K562 (cell line): ENCODE measurements around the gene OR4D9. TPM values are rescaled to one million over a fixed set of nuclear protein-coding genes. Genes with fewer than 3 reads are reported as not detected.

ENCODE experiments used
- BHLHE40 ChIP-seq: IDR thresholded peaks from 2 replicates; pipeline ENCODE4 v1.6.1; 2011; ENCODE audit warnings: low read length, improper control_type of control experiment
- ETV5 ChIP-seq: sonication (generic); formaldehyde crosslinking; IDR thresholded peaks from 2 replicates; pipeline ENCODE4 v1.4.0; 2020; ENCODE audit warnings: low read depth, mild to moderate bottlenecking, missing genetic modification reagents
- HDAC2 ChIP-seq: fragments of 450-650 bp; IDR thresholded peaks from 2 replicates; pipeline ENCODE4 v1.6.1; 2016; ENCODE audit warnings: mild to moderate bottlenecking
- MEIS2 ChIP-seq: fragments of 450-650 bp; IDR thresholded peaks from 2 replicates; pipeline ENCODE4 v1.6.1; 2014; ENCODE audit warnings: mild to moderate bottlenecking; ENCODE audit not compliant: partially characterized antibody
- NBN ChIP-seq: fragments of 450-650 bp; IDR thresholded peaks from 2 replicates; pipeline ENCODE4 v1.6.1; 2016; ENCODE audit warnings: low read depth, mild to moderate bottlenecking
- NONO ChIP-seq, 2 experiments: fragments of 200-400 bp in 1 of 2; fragments of 450-650 bp in 1 of 2; formaldehyde crosslinking in 1 of 2; IDR thresholded peaks; 2 replicates each; pipeline ENCODE4 v1.6.1; 2017; ENCODE audit warnings: low read depth in 2 of 2, mild to moderate bottlenecking in 2 of 2, moderate library complexity in 2 of 2, low read length in 1 of 2
- TAF7 ChIP-seq: fragments of 450-650 bp; IDR thresholded peaks from 2 replicates; pipeline ENCODE4 v1.6.1; 2016; ENCODE audit warnings: missing genetic modification characterization, missing compliant biosample characterization
- TAF9B ChIP-seq: fragments of 450-650 bp; IDR thresholded peaks from 2 replicates; pipeline ENCODE4 v1.6.1; 2018; ENCODE audit warnings: mild to moderate bottlenecking; ENCODE audit not compliant: partially characterized antibody
- ZFP36 ChIP-seq: fragments of 150-350 bp; IDR thresholded peaks from 2 replicates; pipeline ENCODE4 v1.6.1; 2018; ENCODE audit warnings: low read length, low read depth; ENCODE audit not compliant: partially characterized antibody
- polyA plus RNA-seq, 8 experiments: library from polyadenylated mRNA; depleted of rRNA in 4 of 8; stranded (reverse) in 5 of 8; unstranded in 3 of 8; fragments of >200 nt; fragmentation: Nextera tagmentation in 2 of 8; fragmentation: Illumina TruSeq in 1 of 8; extraction: Ambion mirVana in 2 of 8; extraction: Trizol in 1 of 8; gene quantifications; 2 replicates each; pipeline versions ENCODE4 v1.2.1 to v1.2.3, GENCODE V29; 2011 to 2014; ENCODE audit warnings: inconsistent platforms in 1 of 8, missing spikeins in 1 of 8
- total RNA-seq, 7 experiments: library from RNA; depleted of rRNA in 6 of 7; stranded (reverse); fragments of >200 nt in 6 of 7; fragmentation: Illumina TruSeq in 2 of 7; extraction: Trizol in 2 of 7; gene quantifications; 2 replicates each; pipeline versions ENCODE4 v1.2.1 to v1.2.3, GENCODE V29; 2011 to 2021; ENCODE audit warnings: low replicate concordance in 1 of 7
- TF ChIP-seq, protein P1 (sequence below), 2 experiments: fragments of 450-650 bp; IDR thresholded peaks; 2 replicates each; pipeline ENCODE4 v1.6.1; 2016; ENCODE audit warnings: mild to moderate bottlenecking in 2 of 2, borderline replicate concordance in 1 of 2, low read depth in 1 of 2, moderate library complexity in 1 of 2
- TF ChIP-seq, protein P2 (sequence below): fragments of 450-650 bp; formaldehyde crosslinking; IDR thresholded peaks from 2 replicates; pipeline ENCODE4 v1.4.0; 2020; ENCODE audit warnings: mild to moderate bottlenecking, moderate library complexity
- TF ChIP-seq, protein P3 (sequence below): fragments of 450-650 bp; IDR thresholded peaks from 2 replicates; pipeline ENCODE4 v1.6.1; 2017; ENCODE audit warnings: antibody characterized with exemption
- TF ChIP-seq, protein P4 (sequence below): fragments of 450-650 bp; formaldehyde crosslinking; IDR thresholded peaks from 2 replicates; pipeline ENCODE4 v1.4.0; 2022; ENCODE audit warnings: missing genetic modification characterization

OR4D9 gene
- total and polyA plus RNA-seq, 9 of the 15 experiments (the other 6 are each of a cell fraction or from before 2014, with no cell fraction given): not detected

DNA sequence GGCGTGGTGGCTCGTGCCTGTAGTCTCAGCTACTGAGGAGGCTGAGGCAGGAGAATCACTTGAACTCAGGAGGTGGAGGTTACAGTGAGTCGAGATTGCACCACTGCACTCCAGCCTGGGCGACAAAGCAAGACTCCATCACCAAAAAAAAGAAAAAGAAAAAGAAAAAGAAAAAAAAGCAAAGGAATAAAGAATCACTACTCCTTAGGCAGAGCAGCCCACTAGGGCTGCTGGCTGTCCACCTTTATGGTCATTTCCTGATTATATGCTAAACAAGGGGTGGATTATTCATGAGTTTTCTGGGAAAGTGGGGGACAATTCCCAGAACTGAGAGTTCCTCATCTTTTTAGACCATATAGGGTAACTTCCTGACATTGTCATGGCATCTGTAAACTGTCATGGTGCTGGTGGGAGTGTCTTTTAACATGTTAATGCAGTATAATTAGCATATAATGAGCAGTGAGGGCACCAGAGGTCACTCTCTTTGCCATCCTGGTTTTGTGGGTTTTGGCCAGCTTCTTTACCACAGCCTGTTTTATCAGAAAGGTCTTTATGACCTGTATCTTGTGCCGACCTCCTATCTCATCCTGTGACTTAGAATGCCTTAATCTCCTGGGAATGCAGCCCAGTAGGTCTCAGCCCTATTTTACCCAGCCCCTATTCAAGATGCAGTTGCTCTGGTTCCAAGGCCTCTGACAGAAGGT is 36.4 kb downstream of the OR4D9 start (continued):
- TF ChIP-seq, protein P1, sequence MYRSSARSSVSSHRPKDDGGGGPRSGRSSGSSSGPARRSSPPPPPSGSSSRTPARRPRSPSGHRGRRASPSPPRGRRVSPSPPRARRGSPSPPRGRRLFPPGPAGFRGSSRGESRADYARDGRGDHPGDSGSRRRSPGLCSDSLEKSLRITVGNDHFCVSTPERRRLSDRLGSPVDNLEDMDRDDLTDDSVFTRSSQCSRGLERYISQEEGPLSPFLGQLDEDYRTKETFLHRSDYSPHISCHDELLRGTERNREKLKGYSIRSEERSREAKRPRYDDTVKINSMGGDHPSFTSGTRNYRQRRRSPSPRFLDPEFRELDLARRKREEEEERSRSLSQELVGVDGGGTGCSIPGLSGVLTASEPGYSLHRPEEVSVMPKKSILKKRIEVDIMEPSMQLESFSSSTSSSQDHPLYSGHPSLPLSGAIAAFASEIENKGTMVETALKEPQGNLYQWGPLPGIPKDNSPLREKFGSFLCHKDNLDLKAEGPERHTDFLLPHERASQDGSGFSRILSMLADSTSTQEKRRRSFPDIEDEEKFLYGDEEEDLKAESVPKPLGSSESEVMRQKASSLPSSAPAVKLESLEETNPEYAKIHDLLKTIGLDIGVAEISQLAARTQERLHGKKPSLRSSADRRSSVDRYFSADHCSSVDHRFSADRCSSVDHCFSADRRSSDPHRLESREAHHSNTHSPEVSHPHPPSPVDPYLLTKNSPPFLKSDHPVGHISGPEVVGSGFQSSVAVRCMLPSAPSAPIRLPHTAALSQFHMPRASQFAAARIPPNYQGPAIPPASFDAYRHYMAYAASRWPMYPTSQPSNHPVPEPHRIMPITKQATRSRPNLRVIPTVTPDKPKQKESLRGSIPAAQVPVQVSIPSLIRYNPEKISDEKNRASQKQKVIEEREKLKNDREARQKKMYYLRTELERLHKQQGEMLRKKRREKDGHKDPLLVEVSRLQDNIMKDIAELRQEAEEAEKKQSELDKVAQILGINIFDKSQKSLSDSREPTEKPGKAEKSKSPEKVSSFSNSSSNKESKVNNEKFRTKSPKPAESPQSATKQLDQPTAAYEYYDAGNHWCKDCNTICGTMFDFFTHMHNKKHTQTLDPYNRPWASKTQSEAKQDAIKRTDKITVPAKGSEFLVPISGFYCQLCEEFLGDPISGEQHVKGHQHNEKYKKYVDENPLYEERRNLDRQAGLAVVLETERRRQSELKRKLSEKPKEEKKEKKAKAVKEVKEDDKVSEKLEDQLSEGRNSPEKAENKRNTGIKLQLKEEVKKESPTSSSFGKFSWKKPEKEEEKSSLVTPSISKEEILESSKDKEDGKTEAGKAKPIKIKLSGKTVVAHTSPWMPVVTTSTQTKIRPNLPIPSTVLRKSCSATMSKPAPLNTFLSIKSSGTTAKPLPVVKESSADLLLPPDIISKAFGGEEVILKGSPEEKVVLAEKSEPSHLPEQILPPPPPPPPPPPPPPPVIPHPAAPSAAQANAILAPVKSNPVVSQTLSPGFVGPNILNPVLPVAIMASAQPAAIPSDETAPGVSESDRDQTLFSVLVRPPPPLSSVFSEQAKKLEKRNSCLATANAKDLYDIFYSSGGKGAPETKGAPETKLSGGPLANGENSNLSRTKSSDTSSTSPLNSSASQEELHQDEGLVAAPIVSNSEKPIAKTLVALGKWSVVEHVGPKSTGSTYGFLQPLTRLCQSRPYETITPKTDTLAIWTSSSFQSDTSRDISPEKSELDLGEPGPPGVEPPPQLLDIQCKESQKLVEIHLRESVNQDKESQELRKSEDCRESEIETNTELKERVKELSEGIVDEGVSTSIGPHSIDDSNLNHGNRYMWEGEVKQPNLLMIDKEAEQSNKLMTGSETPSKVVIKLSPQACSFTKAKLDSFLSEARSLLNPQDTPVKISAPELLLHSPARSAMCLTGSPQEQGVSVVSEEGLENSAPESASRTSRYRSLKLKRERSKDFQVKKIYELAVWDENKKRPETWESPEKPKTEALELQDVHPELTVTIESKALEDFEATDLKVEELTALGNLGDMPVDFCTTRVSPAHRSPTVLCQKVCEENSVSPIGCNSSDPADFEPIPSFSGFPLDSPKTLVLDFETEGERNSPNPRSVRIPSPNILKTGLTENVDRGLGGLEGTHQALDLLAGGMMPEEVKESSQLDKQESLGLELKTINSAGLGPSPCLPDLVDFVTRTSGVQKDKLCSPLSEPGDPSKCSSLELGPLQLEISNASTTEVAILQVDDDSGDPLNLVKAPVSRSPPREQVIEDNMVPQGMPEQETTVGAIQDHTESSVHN (IDR thresholded peaks at IDR 0.05; ENCODE audit: borderline replicate concordance in 1 of 2, low read depth in 1 of 2): 0 out of 4 replicates have a peak, but pooled peaks of 1 of the 2 experiments have one; percentile 34
- TF ChIP-seq TAF9B (peak; percentile 51), TAF7 (peak; percentile 34; the same call in 1 of the 2 replicates), ZFP36 (peak; percentile 67), NBN (peak; percentile 96), MEIS2 (peak; percentile 85), HDAC2 (peak; percentile 77; the same call in 1 of the 2 replicates), NONO (IDR thresholded peaks at IDR 0.05; ENCODE audit: low read depth in 2 of 2, low read length in 1 of 2) (0 out of 4 replicates have a peak, but pooled peaks of 1 of the 2 experiments have one; percentile 21), BHLHE40 (peak; percentile 19), ETV5 (CRISPR knock-in tag) (0 out of 2 replicates have a peak, but pooled peaks have one; percentile 44)
- TF ChIP-seq, protein P2, sequence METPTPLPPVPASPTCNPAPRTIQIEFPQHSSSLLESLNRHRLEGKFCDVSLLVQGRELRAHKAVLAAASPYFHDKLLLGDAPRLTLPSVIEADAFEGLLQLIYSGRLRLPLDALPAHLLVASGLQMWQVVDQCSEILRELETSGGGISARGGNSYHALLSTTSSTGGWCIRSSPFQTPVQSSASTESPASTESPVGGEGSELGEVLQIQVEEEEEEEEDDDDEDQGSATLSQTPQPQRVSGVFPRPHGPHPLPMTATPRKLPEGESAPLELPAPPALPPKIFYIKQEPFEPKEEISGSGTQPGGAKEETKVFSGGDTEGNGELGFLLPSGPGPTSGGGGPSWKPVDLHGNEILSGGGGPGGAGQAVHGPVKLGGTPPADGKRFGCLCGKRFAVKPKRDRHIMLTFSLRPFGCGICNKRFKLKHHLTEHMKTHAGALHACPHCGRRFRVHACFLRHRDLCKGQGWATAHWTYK (CRISPR knock-in tag): peak; percentile 59
- TF ChIP-seq, protein P3, sequence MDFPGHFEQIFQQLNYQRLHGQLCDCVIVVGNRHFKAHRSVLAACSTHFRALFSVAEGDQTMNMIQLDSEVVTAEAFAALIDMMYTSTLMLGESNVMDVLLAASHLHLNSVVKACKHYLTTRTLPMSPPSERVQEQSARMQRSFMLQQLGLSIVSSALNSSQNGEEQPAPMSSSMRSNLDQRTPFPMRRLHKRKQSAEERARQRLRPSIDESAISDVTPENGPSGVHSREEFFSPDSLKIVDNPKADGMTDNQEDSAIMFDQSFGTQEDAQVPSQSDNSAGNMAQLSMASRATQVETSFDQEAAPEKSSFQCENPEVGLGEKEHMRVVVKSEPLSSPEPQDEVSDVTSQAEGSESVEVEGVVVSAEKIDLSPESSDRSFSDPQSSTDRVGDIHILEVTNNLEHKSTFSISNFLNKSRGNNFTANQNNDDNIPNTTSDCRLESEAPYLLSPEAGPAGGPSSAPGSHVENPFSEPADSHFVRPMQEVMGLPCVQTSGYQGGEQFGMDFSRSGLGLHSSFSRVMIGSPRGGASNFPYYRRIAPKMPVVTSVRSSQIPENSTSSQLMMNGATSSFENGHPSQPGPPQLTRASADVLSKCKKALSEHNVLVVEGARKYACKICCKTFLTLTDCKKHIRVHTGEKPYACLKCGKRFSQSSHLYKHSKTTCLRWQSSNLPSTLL: peak; percentile 40; the same call in 1 of the 2 replicates
- TF ChIP-seq, protein P4, sequence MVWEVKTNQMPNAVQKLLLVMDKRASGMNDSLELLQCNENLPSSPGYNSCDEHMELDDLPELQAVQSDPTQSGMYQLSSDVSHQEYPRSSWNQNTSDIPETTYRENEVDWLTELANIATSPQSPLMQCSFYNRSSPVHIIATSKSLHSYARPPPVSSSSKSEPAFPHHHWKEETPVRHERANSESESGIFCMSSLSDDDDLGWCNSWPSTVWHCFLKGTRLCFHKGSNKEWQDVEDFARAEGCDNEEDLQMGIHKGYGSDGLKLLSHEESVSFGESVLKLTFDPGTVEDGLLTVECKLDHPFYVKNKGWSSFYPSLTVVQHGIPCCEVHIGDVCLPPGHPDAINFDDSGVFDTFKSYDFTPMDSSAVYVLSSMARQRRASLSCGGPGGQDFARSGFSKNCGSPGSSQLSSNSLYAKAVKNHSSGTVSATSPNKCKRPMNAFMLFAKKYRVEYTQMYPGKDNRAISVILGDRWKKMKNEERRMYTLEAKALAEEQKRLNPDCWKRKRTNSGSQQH (CRISPR knock-in tag): peak; percentile 95; the same call in 1 of the 2 replicates
